K562 (cell line): ENCODE results near the gene MAP3K7. TPM values are rescaled to one million over a fixed set of nuclear protein-coding genes. Genes with fewer than 3 reads are reported as not detected.

Experiments used
- BHLHE40 ChIP-seq: IDR thresholded peaks from 2 replicates; pipeline ENCODE4 v1.6.1; 2011; ENCODE audit warnings: low read length, improper control_type of control experiment
- FOXO4 ChIP-seq: fragments of 450-650 bp; formaldehyde crosslinking; IDR thresholded peaks from 2 replicates; pipeline ENCODE4 v1.4.0; 2020; ENCODE audit warnings: mild to moderate bottlenecking, moderate library complexity
- GATAD2B ChIP-seq: fragments of 450-650 bp; IDR thresholded peaks from 2 replicates; pipeline ENCODE4 v1.6.1; 2017; ENCODE audit warnings: mild to moderate bottlenecking, borderline replicate concordance
- HMBOX1 ChIP-seq: sonication (generic); IDR thresholded peaks from 2 replicates; pipeline ENCODE4 v1.6.1; 2016
- IRF1 ChIP-seq: sonication (generic); formaldehyde crosslinking; IDR thresholded peaks from 2 replicates; pipeline ENCODE4 v1.8.0; 2022; ENCODE audit warnings: missing genetic modification reagents, mild to moderate bottlenecking, borderline replicate concordance
- KDM4B ChIP-seq, 2 experiments: fragments of 450-650 bp in 1 of 2; sonication (generic) in 1 of 2; IDR thresholded peaks; 2 replicates each; pipeline ENCODE4 v1.6.1; 2016 to 2017; ENCODE audit warnings: borderline replicate concordance in 2 of 2, antibody characterized with exemption in 1 of 2, low read depth in 1 of 2, mild to moderate bottlenecking in 1 of 2
- LCOR ChIP-seq: sonication (generic); formaldehyde crosslinking; IDR thresholded peaks from 2 replicates; pipeline ENCODE4 v1.8.0; 2022; ENCODE audit warnings: mild to moderate bottlenecking, missing genetic modification reagents
- NFATC3 ChIP-seq: fragments of 450-650 bp; IDR thresholded peaks from 2 replicates; pipeline ENCODE4 v1.6.1; 2017; ENCODE audit warnings: mild to moderate bottlenecking
- NFYB ChIP-seq: IDR thresholded peaks from 2 replicates; pipeline ENCODE4 v1.6.1; 2011; ENCODE audit warnings: mild to moderate bottlenecking, moderate library complexity; ENCODE audit not compliant: insufficient read length; ENCODE audit errors: extremely low read depth
- RREB1 ChIP-seq: fragments of 250-450 bp; sonication (Bioruptor Pico); IDR thresholded peaks from 2 replicates; pipeline ENCODE4 v1.4.0; 2020
- SFPQ ChIP-seq: fragments of 200-400 bp; formaldehyde crosslinking; IDR thresholded peaks from 2 replicates; pipeline ENCODE4 v1.6.1; 2017; ENCODE audit warnings: mild to moderate bottlenecking, low read depth, low read length, moderate library complexity
- SPI1 ChIP-seq: IDR thresholded peaks from 2 replicates; pipeline ENCODE4 v1.6.1; 2011; ENCODE audit warnings: low read depth, low read length, control low read depth, borderline replicate concordance
- TFAM ChIP-seq: fragments of 250-450 bp; sonication (Bioruptor Pico); conservative IDR thresholded peaks from 2 replicates; pipeline ENCODE4 v1.5.0; 2021; ENCODE audit warnings: mild to moderate bottlenecking, moderate library complexity
- ZNF174 ChIP-seq: fragments of 250-450 bp; sonication (Bioruptor Pico); IDR thresholded peaks from 2 replicates; pipeline ENCODE4 v1.4.0; 2020; ENCODE audit warnings: mild to moderate bottlenecking
- ZNF696 ChIP-seq: fragments of 250-450 bp; sonication (Bioruptor Pico); conservative IDR thresholded peaks from 2 replicates; pipeline ENCODE4 v1.4.0; 2020; ENCODE audit warnings: mild to moderate bottlenecking, moderate library complexity
- polyA plus RNA-seq, 8 experiments: library from polyadenylated mRNA; depleted of rRNA in 4 of 8; stranded (reverse) in 5 of 8; unstranded in 3 of 8; fragments of >200 nt; fragmentation: Nextera tagmentation in 2 of 8; fragmentation: Illumina TruSeq in 1 of 8; extraction: Ambion mirVana in 2 of 8; extraction: Trizol in 1 of 8; gene quantifications; 2 replicates each; pipeline versions ENCODE4 v1.2.1 to v1.2.3, GENCODE V29; 2011 to 2014; ENCODE audit warnings: inconsistent platforms in 1 of 8, missing spikeins in 1 of 8
- total RNA-seq, 7 experiments: library from RNA; depleted of rRNA in 6 of 7; stranded (reverse); fragments of >200 nt in 6 of 7; fragmentation: Illumina TruSeq in 2 of 7; extraction: Trizol in 2 of 7; gene quantifications; 2 replicates each; pipeline versions ENCODE4 v1.2.1 to v1.2.3, GENCODE V29; 2011 to 2021; ENCODE audit warnings: low replicate concordance in 1 of 7

MAP3K7 gene
- total and polyA plus RNA-seq, 9 of the 15 experiments (the other 6 are each of a cell fraction or from before 2014, with no cell fraction given): 13.4 to 60.9 (median 34.8) TPM

- TF ChIP-seq SFPQ (no peak), FOXO4 (CRISPR knock-in tag) (no peak), HMBOX1 (peak; percentile 97), BHLHE40 (peak; percentile 29; the same call in 1 of the 2 replicates), TFAM (CRISPR knock-in tag) (no peak), NFYB (no peak), LCOR (CRISPR knock-in tag) (0 out of 2 replicates have a peak, but pooled peaks have one; percentile 57), ZNF174 (CRISPR knock-in tag) (no peak), SPI1 (peak; percentile 73), RREB1 (no peak), IRF1 (CRISPR knock-in tag) (no peak), GATAD2B (no peak), ZNF696 (CRISPR knock-in tag) (no peak), KDM4B (IDR thresholded peaks at IDR 0.05; ENCODE audit: borderline replicate concordance in 2 of 2, low read depth in 1 of 2) (no peak), NFATC3 (no peak)
Observed at GRCh38 chr6:90466154-90466940, 120.5 kb downstream of the MAP3K7 start (continued).
